ENCODE data around the gene GRB2. TPM values are rescaled to one million over a fixed set of nuclear protein-coding genes. Genes with fewer than 3 reads are reported as not detected.

The GRB2 gene
- total and polyA plus RNA-seq, 2 of the 8 experiments (the other 6 are each of a cell fraction or from before 2014, with no cell fraction given), result 44.2 to 101 TPM

DNA sequence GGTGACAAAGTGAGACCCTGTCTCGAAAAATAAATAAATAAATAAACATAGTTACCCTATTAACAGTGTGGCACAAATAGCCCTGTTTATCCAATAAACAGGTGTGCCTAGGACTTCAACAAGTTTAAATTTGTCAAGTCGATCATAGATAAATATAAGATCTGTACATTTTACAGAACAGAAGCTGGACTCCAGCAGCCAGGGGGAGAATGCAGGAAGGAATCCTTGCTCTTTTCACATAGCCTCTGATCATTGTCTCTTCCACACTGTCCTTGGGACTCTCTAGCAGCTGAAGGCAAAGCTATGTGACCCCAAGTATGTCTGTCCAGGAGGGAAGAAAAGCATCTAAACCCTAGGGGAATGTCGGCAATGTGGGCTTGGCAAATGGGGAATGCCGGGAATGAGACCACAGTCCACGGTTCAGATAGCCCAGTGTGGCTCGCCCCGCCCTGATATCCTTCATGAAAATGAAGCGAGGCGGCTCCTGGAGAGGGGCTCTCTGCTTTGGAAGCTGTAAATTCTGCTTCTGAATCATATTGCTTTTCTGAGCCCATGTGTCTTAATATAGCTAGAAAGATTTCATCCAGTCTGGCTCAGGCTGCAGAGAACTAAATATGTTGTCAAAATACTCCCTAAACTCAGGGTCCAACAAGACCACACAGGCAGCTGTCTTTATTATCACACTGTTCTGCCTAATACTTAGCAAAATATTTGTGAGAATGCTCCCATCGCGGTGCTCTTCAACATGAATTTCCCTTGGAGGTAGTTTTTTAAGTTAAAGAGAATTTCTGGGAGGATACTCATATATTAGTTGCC lies 24.9 kb upstream of the GRB2 start:
- Histone ChIP-seq H3K9ac (replicated peaks in 1 of 4; ENCODE audit: extremely low read depth in 1 of 4, low read depth in 3 of 4, low read length in 3 of 4) (no peak overlapping the region), H2BK120ac (replicated peaks; ENCODE audit: low read depth, low read length) (no peak overlapping the region), H3K79me1 (ENCODE audit: low read depth, low read length) (no peaks in the 10 kb centered on the region), H2BK15ac (ENCODE audit: low read length) (no peak overlapping the region), H3K4ac (replicated peaks; ENCODE audit: insufficient read length, low read depth, low read length) (no peak overlapping the region), H3K23ac (ENCODE audit: insufficient read length) (no peak overlapping the region), H3K56ac (replicated peaks; ENCODE audit: insufficient read length, low read depth, low read length) (no peak overlapping the region), H3K4me3 (ENCODE audit: extremely low read depth in 1 of 4, insufficient read depth in 2 of 4, low read depth in 3 of 4, low read length in 4 of 4) (no peak overlapping the region), H4K20me1 (replicated peaks in 1 of 2; ENCODE audit: control insufficient read depth in 1 of 2, insufficient read depth in 2 of 2, low read length in 2 of 2) (no peaks in the 10 kb centered on the region), H2BK20ac (ENCODE audit: low read length) (no peak overlapping the region), H3K18ac (ENCODE audit: extremely low read depth, low read length) (no peak overlapping the region), H3K14ac (ENCODE audit: insufficient read length) (no peak overlapping the region), H2AFZ (ENCODE audit: low read length) (peak overlapping the region; percentile 83), H4K8ac (ENCODE audit: extremely low read depth, insufficient read depth, low read length) (no peak overlapping the region), H2AK5ac (ENCODE audit: low read depth, low read length) (no peak overlapping the region), H3K27ac (ENCODE audit: low read depth, low read length) (no peak overlapping the region), H2BK12ac (ENCODE audit: low read depth, low read length) (no peak overlapping the region), H4K5ac (ENCODE audit: insufficient read length, low read depth, low read length) (no peak overlapping the region), H3K4me1 (replicated peaks in 1 of 4; ENCODE audit: control insufficient read depth in 3 of 4, insufficient read depth in 4 of 4, low read length in 3 of 4) (no peaks in the 10 kb centered on the region), H2BK5ac (ENCODE audit: low read depth, low read length) (no peak overlapping the region), H3K23me2 (ENCODE audit: low read depth, low read length) (no peaks in the 10 kb centered on the region), H3K4me2 (ENCODE audit: insufficient read depth in 1 of 2, low read depth in 2 of 2, low read length in 2 of 2) (0 out of 4 replicates have a peak overlapping the region, but pooled peaks of 1 of the 2 experiments have one; percentile 19), H3K9me3 (ENCODE audit: insufficient read depth in 2 of 2, low read depth in 1 of 2, low read length in 1 of 2) (no peaks in the 10 kb centered on the region), H3K27me3 (replicated peaks in 1 of 4; ENCODE audit: control insufficient read depth in 3 of 4, extremely low read depth in 1 of 4, insufficient read depth in 3 of 4, low read length in 3 of 4) (no peaks in the 10 kb centered on the region), H3K79me2 (ENCODE audit: control insufficient read depth in 1 of 2, insufficient read depth in 2 of 2, low read length in 2 of 2) (no peaks in the 10 kb centered on the region), H4K91ac (replicated peaks; ENCODE audit: insufficient read length, low read length) (no peak overlapping the region), H3K36me3 (ENCODE audit: control insufficient read depth in 2 of 4, insufficient read depth in 4 of 4, low read length in 3 of 4) (no peaks in the 10 kb centered on the region)
- ChIA-PET CTCF (ENCODE audit: partially characterized antibody) (interaction anchor here (0.6 to 7.3 kb wide), 12 partner anchors 12 to 193 kb away, joined by 3 to 67 read pairs (median 3); no protein-coding TSS in a partner anchor), POLR2A (ENCODE audit: partially characterized antibody) (interaction anchor here (0.7 to 2.0 kb wide), 3 partner anchors 12 to 159 kb away, joined by 3 to 17 read pairs (median 3); partner anchors contain the start of genes MIF4GD and TMEM94)
- FAIRE-seq, result no peak
- TF ChIP-seq JUND (IDR thresholded peaks at IDR 0.05; ENCODE audit: low read length), result no peak
- no peak for TF ChIP-seq CHD1 (IDR thresholded peaks at IDR 0.05; ENCODE audit: low read depth, low read length)
- TF ChIP-seq TEAD4 (IDR thresholded peaks at IDR 0.05; ENCODE audit: low read depth, low read length), result peak; percentile 97
- DNase-seq (ENCODE audit: low read depth in 1 of 2, low spot score in 2 of 2), result peak; percentile 47
- 78% methylated on average over 11 of the region's 11 CpGs; no CpG with 5 or more reads in 1 of the 2 experiments for WGBS, 2 experiments (ENCODE audit: extremely low coverage in 1 of 2, insufficient coverage in 1 of 2, insufficient read length in 1 of 2, insufficient replicate concordance in 2 of 2, low coverage in 1 of 2, low lambda C conversion rate in 2 of 2, missing lambda C conversion rate in 1 of 2)

Data from H1 (cell line).